NCI-H146 (cell line): ENCODE measurements around the gene B3GALNT1.
"Not testable (repeated sequence)": the region's sequence is repeated elsewhere in the genome, so short reads cannot be mapped to it uniquely, and the experiment has no call there.

Source experiments
- DNase-seq: peaks from one replicate; lab custom pipeline; 2025; lab: John Stamatoyannopoulos, UW

The B3GALNT1 gene

DNA sequence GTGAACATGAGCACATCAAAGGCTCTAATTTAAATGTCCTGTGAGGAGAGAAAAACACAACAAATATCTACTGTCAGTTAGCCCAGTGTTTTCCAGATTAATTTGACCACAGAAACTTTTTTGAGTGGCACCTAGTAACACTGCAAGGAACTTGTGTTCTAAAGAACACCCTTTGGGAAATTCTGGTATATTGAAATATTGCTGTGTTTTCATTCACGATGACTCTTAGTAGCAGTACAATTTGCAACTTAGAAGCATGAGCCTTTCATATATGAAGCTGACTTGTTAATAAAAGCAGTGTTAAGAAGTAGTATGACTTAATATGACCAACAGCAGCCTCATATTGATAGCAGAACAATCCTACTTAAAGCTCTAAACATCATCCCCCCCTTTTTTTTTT, 32.0 kb downstream of the B3GALNT1 start:
- DNase-seq, result no peak

- no peak for DNase-seq
Observed at GRCh38 chr3:161072751-161073150, 32.4 kb downstream of the B3GALNT1 start.

DNA sequence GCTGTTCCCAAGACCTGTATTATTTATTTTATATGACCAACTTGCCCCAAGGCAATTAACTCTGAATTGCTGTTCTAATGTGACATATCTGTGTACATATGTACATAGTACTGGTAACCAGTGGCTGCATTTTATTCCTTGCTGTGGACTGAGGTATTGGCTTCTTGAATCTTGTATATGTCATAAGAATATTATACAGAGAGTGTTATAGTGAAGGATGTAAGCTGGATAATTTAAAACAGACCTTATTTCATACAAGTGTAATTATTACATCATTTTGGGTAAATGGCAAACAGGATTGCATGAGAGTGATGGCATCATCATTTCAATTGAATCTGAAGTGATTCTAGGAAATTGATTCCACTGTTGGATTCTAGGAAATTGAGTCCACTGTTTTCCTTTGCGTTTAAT, 32.9 kb downstream of the B3GALNT1 start:
- DNase-seq, result peak; percentile 32

DNA sequence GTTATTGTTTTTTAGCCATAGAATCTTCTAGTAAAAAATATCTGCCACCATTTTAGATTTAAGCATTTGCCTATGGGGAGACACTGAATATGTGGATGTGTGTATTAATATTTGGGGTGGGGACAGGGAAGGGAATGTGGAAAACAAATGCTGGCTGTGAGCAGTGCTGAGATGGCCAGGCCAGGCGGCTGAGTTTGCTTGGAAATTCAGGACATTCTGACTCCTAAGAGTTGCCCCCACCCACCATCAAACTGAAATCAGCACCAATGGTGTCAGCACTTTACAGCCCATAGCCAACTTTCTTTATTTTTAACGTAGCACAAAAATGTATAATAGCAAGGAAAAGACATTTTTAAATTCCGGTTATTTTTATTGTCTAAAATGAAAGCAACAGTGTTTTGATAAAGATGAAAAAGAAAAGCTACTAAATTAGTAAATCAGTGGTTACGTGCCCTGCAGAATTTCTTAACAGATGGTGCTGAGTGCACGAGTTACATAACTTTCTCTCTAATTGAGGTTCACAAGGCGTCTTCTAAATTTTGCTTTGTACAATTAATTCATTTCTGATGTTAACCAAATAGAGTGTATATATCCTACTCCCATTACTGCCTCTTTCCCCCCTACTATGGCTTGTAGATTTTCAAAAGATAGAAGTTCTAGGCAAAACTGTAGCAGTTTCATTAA, 34.0 kb downstream of the B3GALNT1 start:
- no peak for DNase-seq

GRCh38 chr3:161070252-161070930, 34.8 kb downstream of the B3GALNT1 start:
- no peak for DNase-seq

GRCh38 chr3:161069511-161070251, 35.5 kb downstream of the B3GALNT1 start:
- no peak for DNase-seq

GRCh38 chr3:161067335-161067734, 37.8 kb downstream of the B3GALNT1 start:
- DNase-seq, result no peak

GRCh38 chr3:161066930-161067329, 38.2 kb downstream of the B3GALNT1 start:
- DNase-seq, result no peak

DNA sequence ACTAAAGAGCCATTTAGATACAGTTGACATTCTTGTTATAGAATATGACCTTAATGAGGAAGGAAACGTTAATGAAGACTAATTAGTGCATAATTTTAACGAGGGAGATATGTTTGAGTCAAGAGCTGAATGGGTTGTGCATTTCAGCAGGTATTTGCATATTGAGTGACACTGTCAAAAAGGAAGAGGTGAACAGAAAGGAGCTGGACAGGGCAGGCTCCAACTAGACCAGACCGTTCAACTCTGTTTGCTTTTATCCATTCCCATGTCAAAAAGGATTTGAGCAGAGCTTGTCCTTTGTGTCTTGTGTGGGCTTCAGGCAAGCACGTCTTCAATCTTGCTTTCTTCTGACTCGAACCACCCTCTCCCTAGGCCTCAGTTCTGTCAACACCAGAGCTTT, 40.7 kb downstream of the B3GALNT1 start:
- DNase-seq, result no peak

DNA sequence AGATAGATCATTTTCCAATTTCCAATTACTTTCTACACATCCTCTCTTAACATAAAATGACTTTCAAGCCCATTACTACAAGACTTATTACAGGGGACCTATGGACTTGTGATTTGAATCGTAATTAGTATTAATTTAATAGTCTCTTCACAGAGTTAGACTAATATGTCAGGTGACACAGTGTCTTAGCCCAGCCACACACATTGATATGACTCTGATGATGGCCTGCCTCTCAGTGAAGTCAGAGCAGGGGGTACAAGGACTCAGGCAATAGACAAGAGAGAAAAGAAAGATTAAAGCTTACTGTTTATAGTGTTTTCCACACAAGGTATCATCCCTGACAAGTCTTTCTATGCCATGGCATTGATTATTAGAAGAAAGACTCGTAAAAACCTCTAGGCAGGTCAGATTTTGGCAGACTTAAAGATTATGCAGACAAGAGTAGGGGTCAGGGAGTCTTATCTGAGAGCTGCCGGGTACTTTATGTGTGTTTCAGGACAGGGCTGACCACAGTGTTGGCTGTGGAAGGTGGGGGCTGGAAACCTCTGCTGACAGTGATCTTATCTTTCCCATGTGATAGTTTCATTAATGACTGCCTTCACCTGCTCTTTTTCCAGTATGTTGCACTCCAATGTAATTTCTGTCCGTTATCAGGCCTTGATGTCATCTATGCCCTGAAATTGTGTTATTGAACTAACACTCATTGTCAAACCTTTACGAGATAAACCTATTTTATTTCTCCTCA, 50.1 kb downstream of the B3GALNT1 start:
- peak; percentile 44 for DNase-seq

GRCh38 chr3:161051856-161052255, 53.3 kb downstream of the B3GALNT1 start:
- no peak for DNase-seq

DNA sequence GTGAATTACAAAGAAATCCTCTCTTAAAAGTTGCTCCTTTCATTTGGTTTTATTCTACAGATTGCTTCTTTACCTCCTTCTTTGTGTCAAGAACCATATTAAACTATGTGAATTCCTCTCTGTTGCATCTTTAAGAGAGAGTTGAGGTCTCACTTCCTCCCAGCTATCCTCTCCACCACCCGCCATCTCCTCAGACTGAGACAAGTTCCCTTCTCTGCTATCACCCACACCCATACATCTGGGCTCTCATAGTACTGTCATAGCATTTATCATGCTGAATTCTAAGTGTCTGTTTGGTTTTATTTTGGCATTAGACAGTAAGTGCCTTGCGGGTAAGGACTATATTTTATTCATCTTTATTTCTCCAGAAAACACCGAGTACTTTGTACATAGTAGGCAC, 54.2 kb downstream of the B3GALNT1 start:
- DNase-seq, result no peak

DNA sequence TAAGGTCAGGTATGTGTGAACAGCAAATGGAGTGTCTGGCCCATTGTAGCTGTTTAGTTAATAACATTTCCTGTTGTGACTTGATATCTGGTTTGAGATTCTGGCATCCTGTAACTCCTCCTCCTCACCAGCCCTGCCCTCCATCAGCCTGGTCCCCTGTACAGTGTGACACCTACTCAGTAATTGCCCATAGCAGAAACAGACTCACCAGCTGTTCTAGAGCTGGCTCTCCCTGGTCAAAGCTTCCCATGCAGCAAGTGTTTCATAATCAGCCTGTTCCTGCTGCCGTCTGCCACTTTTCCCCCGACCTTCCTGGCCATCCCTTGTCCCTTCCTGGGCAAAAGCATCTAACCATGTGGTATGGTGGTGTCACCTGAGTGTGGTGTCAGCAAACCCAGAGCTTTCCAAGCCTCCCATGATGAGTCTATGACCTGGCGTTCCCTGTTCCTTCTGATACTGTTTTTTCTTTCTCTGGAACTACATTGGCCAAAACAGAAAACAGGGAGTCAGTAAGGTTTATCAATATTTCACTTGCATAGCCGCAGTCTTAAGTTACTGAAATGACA, 55.4 kb downstream of the B3GALNT1 start:
- no peak for DNase-seq

DNA sequence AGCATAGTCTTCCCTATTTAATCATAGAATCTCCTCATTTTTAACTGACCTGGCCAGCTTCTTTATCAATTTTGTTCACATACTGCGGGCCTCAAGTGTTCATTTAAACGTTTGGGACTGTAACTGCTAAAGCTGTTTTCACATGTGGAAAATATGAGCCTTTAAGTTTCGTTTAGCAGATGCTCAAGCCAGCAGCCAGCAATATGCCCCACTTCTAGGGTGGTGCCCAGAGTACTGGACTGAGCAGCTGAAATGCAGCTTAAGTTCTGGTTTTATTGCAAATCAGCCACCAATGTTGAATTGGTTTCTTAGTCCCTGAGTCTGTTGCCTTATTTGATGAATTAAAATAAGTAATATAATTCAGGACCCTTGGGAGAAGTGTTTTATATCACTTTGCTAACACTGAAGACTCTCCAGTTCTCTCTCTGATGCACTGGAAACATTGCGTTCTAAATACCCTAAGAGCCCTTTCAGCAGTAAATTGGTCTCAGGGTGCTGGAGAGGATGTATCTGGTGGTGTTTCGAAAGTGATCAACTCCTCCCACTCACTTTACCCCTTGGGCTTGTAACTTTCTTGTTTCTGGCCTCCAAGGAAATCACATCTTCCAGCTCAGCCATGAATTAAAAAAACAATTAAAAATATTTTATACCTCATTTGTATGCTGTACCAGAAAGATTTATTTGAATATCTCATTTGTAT, 61.7 kb downstream of the B3GALNT1 start:
- no peak for DNase-seq

DNA sequence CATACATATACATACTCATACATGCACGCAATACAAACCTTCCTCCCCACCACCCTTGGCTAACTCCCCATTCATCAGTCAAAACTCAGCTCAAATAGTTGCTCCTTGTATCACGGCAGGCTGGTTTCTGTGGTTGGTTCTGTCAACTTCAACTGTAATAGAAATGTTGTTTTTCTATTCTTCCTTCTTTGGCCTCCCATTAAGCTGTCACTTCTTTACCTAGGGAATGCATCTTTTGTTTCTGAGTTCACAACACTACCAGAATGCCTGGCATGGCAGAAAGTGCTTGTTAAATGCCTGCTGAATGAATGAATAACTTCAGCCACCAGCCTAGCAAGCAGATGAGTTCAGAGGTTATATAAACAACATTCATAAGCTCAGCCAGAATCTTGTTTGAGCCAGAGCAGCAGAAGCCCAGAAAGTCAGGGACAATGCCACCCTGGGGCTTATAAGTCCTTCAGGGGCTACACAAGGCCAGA, 63.1 kb downstream of the B3GALNT1 start:
- peak; percentile 8 for DNase-seq

- no peak for DNase-seq
Observed at GRCh38 chr3:161038725-161039124, 66.4 kb downstream of the B3GALNT1 start.

DNA sequence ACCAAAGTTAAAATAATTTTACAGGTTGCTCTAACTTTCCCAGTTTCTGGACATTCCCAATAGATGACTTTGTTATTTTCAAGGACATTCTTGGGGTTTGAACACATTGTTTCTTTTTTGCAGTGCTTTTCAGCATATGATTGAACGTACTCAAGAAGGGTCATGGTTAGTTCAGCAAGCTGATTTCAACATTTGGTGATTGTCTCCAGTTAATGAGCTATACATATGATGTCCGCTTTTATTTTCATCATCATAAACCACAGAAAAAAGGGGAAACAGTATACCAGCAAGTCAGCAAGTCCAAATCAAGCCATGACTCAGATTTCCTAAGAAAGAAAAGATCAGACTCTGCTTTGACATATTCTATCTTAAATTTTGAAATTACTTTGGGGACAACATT, 69.4 kb downstream of the B3GALNT1 start:
- DNase-seq, result no peak

DNA sequence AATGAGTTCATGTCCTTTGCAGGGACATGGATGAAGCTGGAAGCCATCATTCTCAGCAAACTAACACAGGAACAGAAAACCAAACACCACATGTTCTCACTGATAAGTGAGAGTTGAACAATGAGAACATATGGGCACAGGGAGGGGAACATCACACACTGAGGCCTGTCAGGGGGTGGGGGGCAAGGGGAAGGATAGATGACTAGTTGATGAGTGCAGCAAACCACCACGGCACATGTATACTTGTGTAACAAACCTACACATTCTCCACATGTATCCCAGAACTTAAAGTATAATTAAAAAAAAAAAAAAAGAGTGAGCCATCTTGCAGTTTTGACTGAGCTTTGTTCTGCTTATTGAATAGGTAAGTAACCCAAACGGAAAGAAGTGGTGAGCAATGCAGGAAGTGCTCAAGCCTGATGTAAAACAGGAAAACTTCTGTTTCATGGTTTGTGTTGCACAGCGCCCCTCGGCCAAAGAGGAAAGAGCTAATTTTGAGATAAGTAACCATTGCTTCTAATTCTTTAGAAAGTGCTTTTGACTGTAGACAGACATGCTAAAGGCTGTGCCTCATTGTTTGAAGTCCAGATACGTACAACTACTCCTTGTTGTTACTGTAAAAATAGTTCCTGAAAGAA, 70.1 kb downstream of the B3GALNT1 start:
- not testable (repeated sequence) for DNase-seq
